HEK293T (cell line): Measurements from ENCODE around the gene IRF3.

Experiments
- CTCF ChIA-PET: fragments of 350-600 bp; formaldehyde crosslinking; extraction: SDS; loops from one replicate; lab custom pipeline; 2021; ENCODE audit warnings: antibody characterized with exemption, inconsistent platforms; lab: Yijun Ruan, JAX
- POLR2A ChIA-PET: fragments of 350-600 bp; formaldehyde crosslinking; extraction: SDS; loops from one replicate; lab custom pipeline; 2020; ENCODE audit warnings: antibody characterized with exemption, inconsistent platforms; lab: Yijun Ruan, JAX
- DNase-seq: peaks from one replicate; pipeline ENCODE4 v3.0.0; 2012; ENCODE audit warnings: mixed read lengths; ENCODE audit errors: extremely low spot score
- ARNT ChIP-seq: fragments of 450-650 bp; IDR thresholded peaks from 2 replicates; pipeline ENCODE4 v1.6.1; 2017; ENCODE audit warnings: mild to moderate bottlenecking
- BHLHE40 ChIP-seq: fragments of 450-650 bp; IDR thresholded peaks from 2 replicates; pipeline ENCODE4 v1.6.1; 2016; ENCODE audit warnings: mild to moderate bottlenecking, moderate library complexity, borderline replicate concordance
- CTBP1 ChIP-seq: fragments of 450-650 bp; IDR thresholded peaks from 2 replicates; pipeline ENCODE4 v1.6.1; 2016; ENCODE audit warnings: borderline replicate concordance
- ELF4 ChIP-seq: fragments of 450-650 bp; IDR thresholded peaks from 2 replicates; pipeline ENCODE4 v1.6.1; 2017; ENCODE audit warnings: antibody characterized with exemption
- FOXA1 ChIP-seq: fragments of 450-650 bp; IDR thresholded peaks from 2 replicates; pipeline ENCODE4 v1.6.1; 2016; ENCODE audit warnings: mild to moderate bottlenecking
- FOXK2 ChIP-seq: fragments of 450-650 bp; IDR thresholded peaks from 2 replicates; pipeline ENCODE4 v1.6.1; 2016; ENCODE audit warnings: mild to moderate bottlenecking
- FOXM1 ChIP-seq: fragments of 450-650 bp; IDR thresholded peaks from 2 replicates; pipeline ENCODE4 v1.6.1; 2017; ENCODE audit warnings: mild to moderate bottlenecking, borderline replicate concordance
- HDGF ChIP-seq: fragments of 450-650 bp; IDR thresholded peaks from 2 replicates; pipeline ENCODE4 v1.6.1; 2017; ENCODE audit warnings: antibody characterized with exemption, borderline replicate concordance
- L3MBTL2 ChIP-seq: fragments of 450-650 bp; conservative IDR thresholded peaks from 2 replicates; pipeline ENCODE4 v1.6.1; 2016; ENCODE audit warnings: mild to moderate bottlenecking
- LEF1 ChIP-seq: fragments of 450-650 bp; IDR thresholded peaks from 2 replicates; pipeline ENCODE4 v1.6.1; 2017; ENCODE audit warnings: mild to moderate bottlenecking, borderline replicate concordance
- NFRKB ChIP-seq: fragments of 450-650 bp; IDR thresholded peaks from 2 replicates; pipeline ENCODE4 v1.6.1; 2016; ENCODE audit warnings: mild to moderate bottlenecking, moderate library complexity
- PKNOX1 ChIP-seq: fragments of 450-650 bp; IDR thresholded peaks from 2 replicates; pipeline ENCODE4 v1.6.1; 2016
- SP1 ChIP-seq: fragments of 450-650 bp; IDR thresholded peaks from 2 replicates; pipeline ENCODE4 v1.6.1; 2017
- SUZ12 ChIP-seq: fragments of 450-650 bp; IDR thresholded peaks from 2 replicates; pipeline ENCODE4 v1.6.1; 2016; ENCODE audit warnings: mild to moderate bottlenecking
- TARDBP ChIP-seq: fragments of 450-650 bp; IDR thresholded peaks from 2 replicates; pipeline ENCODE4 v1.6.1; 2016
- ZNF384 ChIP-seq: fragments of 450-650 bp; IDR thresholded peaks from 2 replicates; pipeline ENCODE4 v1.6.1; 2016

IRF3 gene

GRCh38 chr19:49705919-49706318 lies 40.3 kb upstream of the IRF3 start:
- POLR2A ChIA-PET: no interaction called here
- TF ChIP-seq HDGF (no peak), L3MBTL2 (no peak), ZNF384 (no peak), PKNOX1 (no peak), SP1 (no peak), FOXM1 (no peak), SUZ12 (no peak), LEF1 (no peak)
- DNase-seq: no peak
- CTCF ChIA-PET: no interaction called here

- ChIA-PET POLR2A (no interaction called here), CTCF (no interaction called here)
- TF ChIP-seq HDGF: no peak
- TF ChIP-seq PKNOX1: no peak
- TF ChIP-seq FOXM1: no peak
- no peak for TF ChIP-seq ARNT
- no peak for TF ChIP-seq FOXA1
- TF ChIP-seq SUZ12: no peak
- no peak for TF ChIP-seq LEF1
- no peak for TF ChIP-seq BHLHE40
- no peak for TF ChIP-seq TARDBP
- no peak for TF ChIP-seq NFRKB
- DNase-seq: no peak
These were observed 39.4 kb upstream of the IRF3 start for GRCh38 chr19:49704888-49705642.

- ChIA-PET POLR2A (no interaction called here), CTCF (no interaction called here)
- no peak for TF ChIP-seq SUZ12
- TF ChIP-seq LEF1: no peak
- TF ChIP-seq PKNOX1: no peak
- no peak for TF ChIP-seq SP1
- no peak for TF ChIP-seq HDGF
- TF ChIP-seq FOXM1: no peak
- no peak for TF ChIP-seq ZNF384
- TF ChIP-seq FOXA1: no peak
- TF ChIP-seq BHLHE40: no peak
- no peak for TF ChIP-seq FOXK2
- TF ChIP-seq ELF4: no peak
- TF ChIP-seq NFRKB: no peak
- TF ChIP-seq CTBP1: no peak
- no peak for TF ChIP-seq TARDBP
- no peak for TF ChIP-seq ARNT
- TF ChIP-seq L3MBTL2: no peak
- no peak for DNase-seq
These were observed 35.7 kb upstream of the IRF3 start for GRCh38 chr19:49701271-49701786.

- TF ChIP-seq FOXK2 (no peak), NFRKB (no peak), FOXA1 (no peak), LEF1 (no peak), BHLHE40 (no peak), HDGF (no peak), ARNT (no peak), PKNOX1 (no peak), FOXM1 (no peak), TARDBP (no peak)
- CTCF ChIA-PET: no interaction called here
- POLR2A ChIA-PET: interaction anchor here (1.9 kb wide), 1 partner anchor 17 kb away, joined by 6 read pairs; no protein-coding TSS in a partner anchor
- DNase-seq: no peak
These were observed 34.9 kb upstream of the IRF3 start for GRCh38 chr19:49700563-49700962.

- TF ChIP-seq FOXK2 (no peak), PKNOX1 (no peak), ELF4 (no peak)
- ChIA-PET CTCF (interaction anchor here (0.8 to 1.4 kb wide), 2 partner anchors 18 to 27 kb away, joined by 3 read pairs; no protein-coding TSS in a partner anchor), POLR2A (interaction anchor here (1.9 kb wide), 1 partner anchor 18 kb away, joined by 6 read pairs; no protein-coding TSS in a partner anchor)
- DNase-seq: no peak
These were observed 33.7 kb upstream of the IRF3 start for GRCh38 chr19:49699364-49699763.
